HUES64 (cell line): ENCODE data around the gene PTPRN2.

Source experiments
- H3K27ac ChIP-seq: 2 replicates; pipeline ENCODE4 v1.7.0; 2013; ENCODE audit warnings: low read depth, low read length, inconsistent platforms
- H3K27me3 ChIP-seq: 2 replicates; pipeline ENCODE4 v1.6.1; 2013; ENCODE audit warnings: mild to moderate bottlenecking, low read length; ENCODE audit not compliant: insufficient read depth
- H3K36me3 ChIP-seq: 2 replicates; pipeline ENCODE4 v1.6.1; 2013; ENCODE audit warnings: mild to moderate bottlenecking, low read length; ENCODE audit not compliant: insufficient read depth
- H3K4me1 ChIP-seq: 2 replicates; pipeline ENCODE4 v1.6.1; 2013; ENCODE audit warnings: mild to moderate bottlenecking, low read length, moderate library complexity; ENCODE audit not compliant: insufficient read depth
- H3K4me3 ChIP-seq: 2 replicates; pipeline ENCODE4 v1.5.1; 2013; ENCODE audit warnings: mild to moderate bottlenecking, low read length, moderate library complexity
- H3K9ac ChIP-seq: 2 replicates; pipeline ENCODE4 v1.6.1; 2013; ENCODE audit warnings: mild to moderate bottlenecking, low read depth, low read length
- H3K9me3 ChIP-seq: 2 replicates; pipeline ENCODE4 v1.6.1; 2013; ENCODE audit warnings: low read depth, low read length; ENCODE audit not compliant: insufficient read depth
- WGBS: fragments of 150-250, 120-280 bp; methylation state at CpG from one replicate; pipeline ENCODE4 v1.1.7; 2013; ENCODE audit warnings: missing lambda C conversion rate; 5-methylcytosine and 5-hydroxymethylcytosine counted together

The PTPRN2 gene

DNA sequence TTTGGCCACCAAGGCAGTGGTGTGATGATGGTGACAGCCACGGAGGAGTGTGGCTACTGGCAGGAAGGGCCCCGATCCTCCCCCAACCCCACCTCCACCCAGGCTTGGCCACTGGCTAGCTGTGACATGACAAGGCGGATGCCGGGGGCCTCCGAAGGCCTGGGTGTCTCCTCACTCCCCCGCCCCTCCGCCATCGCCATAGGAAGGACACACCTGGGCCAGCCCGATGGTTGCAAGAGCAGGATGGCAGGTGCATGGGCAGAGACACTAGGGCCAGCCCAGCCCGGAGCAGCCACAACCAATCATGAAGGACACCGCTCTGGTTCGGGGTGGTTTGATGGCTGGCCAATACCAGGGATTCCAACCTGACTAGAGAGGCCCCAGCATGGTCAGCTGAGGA lies 81.0 kb downstream of the PTPRN2 start:
- H3K9me3 ChIP-seq = peaks cover 91% of the 10 kb centered on the region
- H3K36me3 ChIP-seq = no peaks in the 10 kb centered on the region
- no peak overlapping the region for H3K27ac ChIP-seq
- H3K27me3 ChIP-seq = no peaks in the 10 kb centered on the region
- 92% methylated on average over 12 of the region's 12 CpGs for whole genome bisulfite sequencing
- no peak overlapping the region for H3K9ac ChIP-seq
- H3K4me3 ChIP-seq = no peak overlapping the region
- no peaks in the 10 kb centered on the region for H3K4me1 ChIP-seq

DNA sequence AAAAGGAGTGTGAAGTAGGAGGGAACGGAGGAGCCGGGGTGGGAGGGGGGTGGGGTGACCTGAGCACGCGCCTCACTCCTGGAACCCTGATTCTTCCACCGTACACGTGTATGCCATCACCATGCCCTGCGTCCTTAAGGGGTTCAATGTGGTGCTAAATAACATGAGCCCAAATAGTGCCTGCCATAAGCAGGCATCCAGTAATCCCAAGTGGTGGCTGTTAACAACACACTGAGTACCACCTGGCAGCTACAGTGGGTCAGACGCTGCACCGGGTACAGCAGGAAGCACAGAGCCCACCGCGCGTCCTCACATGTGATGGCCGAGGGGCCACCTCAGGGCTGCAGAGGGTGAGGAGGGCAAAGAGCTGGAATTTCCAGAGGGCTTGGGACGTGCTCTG lies 81.9 kb downstream of the PTPRN2 start:
- Histone ChIP-seq H3K27me3 (no peaks in the 10 kb centered on the region), H3K9me3 (peaks cover 90% of the 10 kb centered on the region), H3K27ac (no peak overlapping the region), H3K4me1 (no peaks in the 10 kb centered on the region), H3K4me3 (no peak overlapping the region), H3K36me3 (no peaks in the 10 kb centered on the region), H3K9ac (no peak overlapping the region)
- WGBS = 89% methylated on average over 14 of the region's 14 CpGs

DNA sequence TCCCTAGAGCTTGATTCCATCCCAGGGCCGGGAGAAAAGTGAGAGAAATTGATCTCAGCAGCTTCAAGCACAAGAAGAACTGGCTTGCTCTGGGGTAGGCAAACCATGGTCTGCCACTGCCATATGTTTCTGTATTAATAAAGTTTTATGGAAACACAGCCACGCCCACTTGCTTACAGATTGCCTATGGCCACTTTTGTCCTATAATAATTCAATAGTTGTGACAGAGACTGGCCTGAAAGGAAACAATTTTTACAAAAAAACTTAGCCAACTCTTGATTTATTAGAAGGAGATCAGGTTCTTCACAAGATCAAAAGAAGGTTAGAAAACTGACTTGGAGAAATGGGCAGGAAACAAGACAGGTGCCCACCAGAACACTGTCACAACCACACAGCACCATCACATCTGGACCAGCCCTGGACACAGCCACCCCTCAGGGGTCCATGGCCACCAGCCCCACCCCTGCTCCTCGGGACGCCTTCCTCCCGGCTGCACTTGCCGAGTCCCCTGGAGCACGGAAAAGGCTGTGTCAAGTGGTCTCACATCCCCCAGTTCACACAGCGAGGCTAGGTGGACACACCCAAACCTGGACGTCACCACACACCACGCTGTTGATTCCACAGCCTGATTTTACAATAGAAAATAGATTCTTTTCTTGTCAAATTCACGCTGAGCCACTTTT lies 85.4 kb downstream of the PTPRN2 start:
- H3K4me3 ChIP-seq = no peak overlapping the region
- H3K27ac ChIP-seq = no peak overlapping the region
- peaks cover 92% of the 10 kb centered on the region for H3K9me3 ChIP-seq
- no peak overlapping the region for H3K9ac ChIP-seq
- WGBS = 68% methylated on average over 11 of the region's 11 CpGs
- no peaks in the 10 kb centered on the region for H3K27me3 ChIP-seq
- H3K4me1 ChIP-seq = no peaks in the 10 kb centered on the region
- no peaks in the 10 kb centered on the region for H3K36me3 ChIP-seq

DNA sequence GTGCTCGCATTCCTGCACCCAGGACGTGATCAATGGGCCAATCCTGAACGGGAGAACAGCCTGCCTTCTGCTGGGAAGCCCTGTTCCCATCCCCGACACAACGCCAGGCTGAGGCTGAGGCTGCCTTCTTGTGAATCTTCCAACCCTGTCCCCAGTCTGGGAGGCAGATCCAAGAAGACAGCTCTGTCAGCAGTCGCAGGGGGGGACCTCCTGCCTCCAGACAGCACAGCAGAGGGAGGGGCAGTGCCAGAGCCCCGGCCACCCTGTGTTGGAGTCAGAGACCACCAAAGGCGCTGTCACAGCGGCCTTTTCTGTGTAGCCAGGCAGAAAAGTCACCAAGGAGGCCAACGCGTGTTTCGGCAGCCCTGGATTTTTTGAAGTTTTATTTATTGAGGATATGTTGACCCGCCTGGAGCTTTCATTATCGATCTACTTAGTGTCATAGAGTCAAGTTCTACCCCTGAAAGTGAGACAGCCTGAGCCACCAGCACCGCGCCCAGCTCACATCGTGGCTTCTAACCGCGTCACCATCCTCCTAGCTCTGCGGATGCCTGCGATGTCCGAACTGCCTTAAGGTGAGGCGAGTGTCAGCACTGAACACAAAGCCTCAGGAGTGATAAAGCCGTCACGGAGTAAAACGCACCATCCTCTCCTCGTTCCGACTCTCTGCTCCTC lies 86.1 kb downstream of the PTPRN2 start:
- H3K9ac ChIP-seq = no peak overlapping the region
- H3K4me1 ChIP-seq = no peaks in the 10 kb centered on the region
- H3K27ac ChIP-seq = no peak overlapping the region
- H3K4me3 ChIP-seq = no peak overlapping the region
- no peaks in the 10 kb centered on the region for H3K36me3 ChIP-seq
- 84% methylated on average over 28 of the region's 28 CpGs for WGBS
- H3K27me3 ChIP-seq = no peaks in the 10 kb centered on the region
- H3K9me3 ChIP-seq = peaks cover 87% of the 10 kb centered on the region

DNA sequence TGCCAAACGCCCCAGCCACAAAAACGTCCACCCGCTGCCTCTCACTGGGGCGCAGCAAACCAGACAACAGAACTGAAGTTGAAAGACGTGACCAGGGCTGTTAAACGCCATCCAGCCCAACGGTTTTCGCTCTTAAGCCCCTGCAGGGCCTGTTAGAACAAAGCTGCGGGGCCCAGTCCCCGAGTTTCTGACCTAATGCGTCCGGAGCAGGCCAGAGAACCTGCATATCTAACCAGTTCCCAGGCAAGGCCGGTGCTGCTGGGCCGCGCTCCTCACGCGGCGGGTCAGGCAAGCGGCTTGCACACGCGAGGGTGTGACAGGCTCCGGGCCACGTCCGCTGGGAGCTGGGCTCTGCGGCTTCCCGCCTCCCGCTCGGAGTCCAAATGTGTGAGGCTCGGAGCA lies 87.0 kb downstream of the PTPRN2 start:
- no peaks in the 10 kb centered on the region for H3K27me3 ChIP-seq
- H3K4me3 ChIP-seq = no peak overlapping the region
- no peaks in the 10 kb centered on the region for H3K4me1 ChIP-seq
- no peaks in the 10 kb centered on the region for H3K36me3 ChIP-seq
- no peak overlapping the region for H3K9ac ChIP-seq
- no peak overlapping the region for H3K27ac ChIP-seq
- 85% methylated on average over 29 of the region's 29 CpGs for WGBS
- H3K9me3 ChIP-seq = peaks cover 80% of the 10 kb centered on the region

DNA sequence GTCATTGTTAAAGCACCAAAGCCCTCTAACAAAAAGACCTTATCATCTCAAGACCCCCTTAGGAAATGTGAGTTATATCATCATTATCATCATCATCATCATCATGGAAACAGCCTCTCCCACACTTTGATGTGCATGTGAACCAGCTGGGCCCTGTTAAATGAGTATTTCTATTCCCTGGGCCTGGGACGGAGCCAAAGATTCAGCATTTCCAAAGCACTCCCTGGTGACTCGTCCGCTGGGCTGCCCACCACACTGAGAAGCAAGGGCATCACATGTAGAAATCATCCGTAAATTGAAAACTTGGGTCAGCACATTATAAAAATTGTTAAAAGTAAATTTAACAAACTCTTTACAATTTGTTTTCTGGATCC lies 88.6 kb downstream of the PTPRN2 start:
- Histone ChIP-seq H3K4me3 (no peak overlapping the region), H3K27me3 (no peaks in the 10 kb centered on the region), H3K36me3 (no peaks in the 10 kb centered on the region), H3K4me1 (no peaks in the 10 kb centered on the region), H3K9me3 (peaks cover 80% of the 10 kb centered on the region), H3K27ac (no peak overlapping the region), H3K9ac (no peak overlapping the region)
- 92% methylated on average over 4 of the region's 4 CpGs for WGBS

DNA sequence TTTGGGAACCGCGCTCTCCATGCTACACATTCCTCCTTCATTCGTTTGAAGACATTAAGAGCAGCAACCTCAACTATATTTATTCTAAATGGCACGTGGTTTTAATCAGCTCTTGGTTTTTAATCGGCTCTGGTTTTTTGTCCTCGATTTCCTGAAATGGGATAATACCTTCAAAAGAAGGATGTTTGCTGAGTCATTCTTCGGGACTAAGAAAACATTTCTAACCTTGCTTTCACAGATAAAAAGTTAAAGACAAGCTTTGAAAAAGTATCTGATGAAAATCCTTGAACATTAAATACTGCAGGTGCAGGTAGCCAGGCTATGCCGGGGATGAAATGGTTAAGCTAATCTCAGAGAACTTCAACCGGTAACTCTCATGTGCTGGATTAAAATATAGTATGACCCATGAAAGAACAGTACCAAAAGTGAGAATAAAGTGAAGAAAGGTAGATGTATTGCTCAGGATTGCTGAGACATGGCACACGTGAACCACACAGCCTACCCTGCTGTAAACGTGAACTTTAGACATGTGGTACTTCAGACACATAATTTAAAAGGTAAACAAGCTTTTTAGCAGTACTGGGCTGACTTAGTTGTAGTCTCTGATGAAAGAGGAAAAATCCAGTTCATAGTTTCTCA lies 89.1 kb downstream of the PTPRN2 start:
- Histone ChIP-seq H3K27ac (no peak overlapping the region), H3K36me3 (no peaks in the 10 kb centered on the region), H3K4me3 (no peak overlapping the region), H3K27me3 (no peaks in the 10 kb centered on the region), H3K9ac (no peak overlapping the region), H3K9me3 (peaks cover 82% of the 10 kb centered on the region), H3K4me1 (no peaks in the 10 kb centered on the region)
- WGBS = 77% methylated on average over 11 of the region's 11 CpGs

DNA sequence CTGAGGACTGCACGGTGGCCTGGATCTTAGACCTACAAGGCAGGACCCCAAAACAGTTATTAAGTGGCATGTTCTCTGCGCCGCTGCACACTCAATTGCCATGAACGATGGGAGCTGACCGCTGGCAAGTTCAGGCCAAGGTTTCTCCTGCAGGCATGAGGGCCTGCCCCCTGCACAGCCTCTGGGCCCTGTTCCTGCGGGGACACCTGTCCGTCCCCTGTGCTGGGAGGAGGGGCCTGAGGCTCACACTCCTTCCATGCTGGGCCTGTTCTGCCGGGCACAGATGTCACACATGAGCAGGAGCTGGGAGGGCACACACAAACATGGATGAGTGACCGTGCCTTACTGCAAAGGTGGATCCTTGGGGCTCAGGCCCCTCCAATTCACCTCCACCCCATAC lies 90.0 kb downstream of the PTPRN2 start:
- H3K4me1 ChIP-seq = no peaks in the 10 kb centered on the region
- H3K9ac ChIP-seq = no peak overlapping the region
- no peaks in the 10 kb centered on the region for H3K27me3 ChIP-seq
- no peaks in the 10 kb centered on the region for H3K36me3 ChIP-seq
- H3K27ac ChIP-seq = no peak overlapping the region
- 90% methylated on average over 9 of the region's 9 CpGs for WGBS
- H3K9me3 ChIP-seq = peaks cover 82% of the 10 kb centered on the region
- no peak overlapping the region for H3K4me3 ChIP-seq

DNA sequence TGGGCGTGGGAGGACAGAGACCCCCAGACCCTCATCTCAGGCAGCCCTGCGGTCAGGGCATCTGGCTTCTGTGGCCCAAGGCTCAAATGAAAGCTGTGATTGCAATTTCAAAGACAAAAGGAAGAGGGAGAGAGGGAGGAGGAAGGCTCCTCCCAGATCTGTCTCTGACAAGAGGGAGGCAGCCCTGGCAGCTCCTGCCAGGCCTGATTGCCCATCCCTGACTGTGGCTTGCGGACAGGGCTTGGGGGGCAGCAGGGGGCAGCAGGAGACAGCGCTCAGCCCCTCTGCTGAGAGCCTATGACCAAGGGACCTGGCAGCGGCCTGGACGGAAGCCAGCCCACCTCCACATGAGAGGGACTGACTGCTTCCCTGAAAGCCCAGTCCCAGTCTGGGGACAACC lies 91.8 kb downstream of the PTPRN2 start:
- Histone ChIP-seq H3K27me3 (no peaks in the 10 kb centered on the region), H3K4me3 (no peak overlapping the region), H3K9me3 (peaks cover 79% of the 10 kb centered on the region), H3K27ac (no peak overlapping the region), H3K9ac (no peak overlapping the region), H3K36me3 (no peaks in the 10 kb centered on the region), H3K4me1 (no peaks in the 10 kb centered on the region)
- WGBS = 83% methylated on average over 6 of the region's 6 CpGs

DNA sequence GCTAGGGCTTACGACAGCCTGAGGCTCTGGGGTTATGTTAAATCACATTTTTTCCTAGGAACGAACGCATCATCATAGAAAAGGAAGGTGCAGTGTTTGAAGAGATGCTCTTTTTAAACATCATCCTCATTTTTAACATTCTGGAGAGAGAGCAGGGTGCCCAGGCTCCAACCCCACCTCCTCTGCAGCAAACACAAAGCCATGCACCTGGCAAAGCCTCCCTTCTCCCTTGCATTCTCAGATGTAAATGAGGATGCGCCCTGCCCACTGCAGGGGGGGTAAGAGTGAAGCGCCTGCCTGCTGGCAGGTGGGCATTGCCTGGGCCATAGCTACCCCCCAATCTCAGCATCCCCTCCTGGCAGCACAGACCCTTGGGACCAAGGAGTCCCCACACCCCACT lies 92.4 kb downstream of the PTPRN2 start:
- Histone ChIP-seq H3K9ac (no peak overlapping the region), H3K36me3 (no peaks in the 10 kb centered on the region), H3K4me3 (no peak overlapping the region), H3K9me3 (peaks cover 79% of the 10 kb centered on the region), H3K27ac (no peak overlapping the region), H3K27me3 (no peaks in the 10 kb centered on the region), H3K4me1 (no peaks in the 10 kb centered on the region)
- WGBS = 63% methylated on average over 3 of the region's 5 CpGs

DNA sequence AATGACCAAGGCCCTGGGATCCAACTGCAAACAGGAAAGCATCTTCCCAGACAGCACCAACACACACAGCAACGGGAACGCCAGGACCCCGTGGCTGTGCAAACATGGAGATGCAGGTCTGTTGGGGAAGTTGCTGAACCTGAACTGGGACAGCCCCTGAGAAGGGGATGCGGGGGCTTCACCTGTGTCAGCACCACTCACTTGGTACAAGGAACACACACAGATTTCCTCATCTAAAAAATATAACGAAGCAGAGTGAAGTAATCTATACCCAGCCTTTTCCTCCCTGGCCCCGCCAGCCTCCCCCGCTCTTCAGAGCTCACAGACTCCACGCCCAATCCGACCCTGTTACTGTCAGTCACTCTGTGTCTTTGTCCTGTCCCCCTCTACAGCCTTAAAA lies 93.0 kb downstream of the PTPRN2 start:
- Histone ChIP-seq H3K9ac (no peak overlapping the region), H3K9me3 (peaks cover 79% of the 10 kb centered on the region), H3K27ac (no peak overlapping the region)

More for the DNA sequence above, 93.0 kb downstream of the PTPRN2 start:
- Histone ChIP-seq H3K36me3 (no peaks in the 10 kb centered on the region), H3K4me1 (no peaks in the 10 kb centered on the region), H3K27me3 (no peaks in the 10 kb centered on the region), H3K4me3 (no peak overlapping the region)
- 54% methylated on average over 9 of the region's 9 CpGs for WGBS
